ENCODE results near the gene ZNF547. TPM values are rescaled to one million over a fixed set of nuclear protein-coding genes. Genes with fewer than 3 reads are reported as not detected.

Gene ZNF547
- total and polyA plus RNA-seq, 2 of the 8 experiments (the other 6 are each of a cell fraction or from before 2014, with no cell fraction given): 1.1 to 2.1 TPM

DNA sequence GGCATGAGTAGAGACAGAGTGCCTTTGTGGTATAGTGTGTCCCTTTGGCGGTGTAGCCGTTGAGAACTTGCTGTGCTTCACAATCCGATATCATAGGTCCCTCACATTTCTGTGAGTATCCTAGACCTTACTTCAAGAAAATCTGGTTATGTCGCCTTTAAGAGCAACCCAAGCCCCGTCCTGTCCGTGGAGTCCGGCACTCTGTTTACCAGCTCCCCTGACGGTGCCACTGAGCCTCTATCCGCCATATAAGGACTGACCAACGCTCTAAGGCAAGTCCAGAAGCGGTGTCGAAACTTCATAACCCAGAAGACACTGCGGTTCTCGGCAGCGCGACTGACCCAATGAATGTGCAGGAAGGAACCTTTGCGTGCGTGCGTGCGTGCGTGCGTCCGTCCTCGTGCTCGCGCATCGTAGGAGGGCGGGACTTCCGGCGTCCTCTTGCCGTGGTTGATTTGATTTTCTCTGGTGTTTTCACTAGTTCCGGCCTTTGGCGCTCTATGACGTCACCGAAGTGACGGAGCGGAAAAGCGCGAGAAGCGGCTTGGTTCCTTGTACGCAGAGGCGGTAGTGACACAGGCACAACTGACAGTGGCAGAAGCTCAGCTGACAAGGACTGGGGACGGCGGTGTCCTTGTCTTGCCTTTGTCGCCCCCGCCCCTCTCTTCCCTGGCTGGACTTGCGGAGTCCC, at the start of gene ZNF547, which contains the start of gene TRAPPC2B (continued):
- peak; percentile 88 to 98 for TF ChIP-seq SIN3A (conservative IDR thresholded peaks at IDR 0.05 in 1 of 2, IDR thresholded peaks at IDR 0.05 in 1 of 2; ENCODE audit: low read depth in 1 of 2, low read length in 2 of 2)
- no peak for TF ChIP-seq BACH1 (IDR thresholded peaks at IDR 0.05; ENCODE audit: low read length)
- no peak for TF ChIP-seq BCL11A (IDR thresholded peaks at IDR 0.05; ENCODE audit: low read depth in 2 of 2, low read length in 2 of 2)
- TF ChIP-seq ATF3 (IDR thresholded peaks at IDR 0.05; ENCODE audit: insufficient read depth, low read depth, low read length): 0 out of 2 replicates have a peak, but pooled peaks have one; percentile 15
- TF ChIP-seq JUND (IDR thresholded peaks at IDR 0.05; ENCODE audit: low read length): peak; percentile 97
- no peak for TF ChIP-seq TCF12 (IDR thresholded peaks at IDR 0.05; ENCODE audit: low read depth, low read length)
- no peak for TF ChIP-seq EZH2 (IDR thresholded peaks at IDR 0.05; ENCODE audit: low read depth, low read length, severe bottlenecking)
- peak; percentile 91 for TF ChIP-seq TBP (IDR thresholded peaks at IDR 0.05; ENCODE audit: low read depth, low read length)
- peak; percentile 47 for TF ChIP-seq SIX5 (IDR thresholded peaks at IDR 0.05; ENCODE audit: low read depth, low read length)
- TF ChIP-seq HDAC6 (IDR thresholded peaks at IDR 0.05; ENCODE audit: low read depth, low read length): no peak
- TF ChIP-seq PHF8 (conservative IDR thresholded peaks at IDR 0.05; ENCODE audit: low read depth, low read length): peak; percentile 59
- no peak for TF ChIP-seq POU5F1 (IDR thresholded peaks at IDR 0.05; ENCODE audit: low read depth, low read length)
- TF ChIP-seq RNF2 (IDR thresholded peaks at IDR 0.05; ENCODE audit: borderline replicate concordance, low read depth, low read length, missing control alignments, poor library complexity, severe bottlenecking): no peak
- peak; percentile 58; the same call in 1 of the 2 replicates for TF ChIP-seq BRCA1 (IDR thresholded peaks at IDR 0.05; ENCODE audit: low read depth, low read length)
- TF ChIP-seq SIRT6 (IDR thresholded peaks at IDR 0.05; ENCODE audit: low read length): no peak
- TF ChIP-seq POLR2A (IDR thresholded peaks at IDR 0.05; ENCODE audit: control extremely low read depth in 1 of 2, low read depth in 2 of 2, low read length in 2 of 2): peak; percentile 80 to 90
- TF ChIP-seq GTF2F1 (IDR thresholded peaks at IDR 0.05; ENCODE audit: borderline replicate concordance, low read depth, low read length): peak; percentile 75; the same call in 1 of the 2 replicates
- no peak; the same call in 1 of the 2 replicates for TF ChIP-seq ATF2 (IDR thresholded peaks at IDR 0.05; ENCODE audit: low read length)
- peak; percentile 92 for TF ChIP-seq GABPA (IDR thresholded peaks at IDR 0.05; ENCODE audit: borderline replicate concordance, insufficient read depth, low read length)
- TF ChIP-seq CEBPB (IDR thresholded peaks at IDR 0.05; ENCODE audit: low read depth, low read length): peak; percentile 70
- TF ChIP-seq, protein P1, sequence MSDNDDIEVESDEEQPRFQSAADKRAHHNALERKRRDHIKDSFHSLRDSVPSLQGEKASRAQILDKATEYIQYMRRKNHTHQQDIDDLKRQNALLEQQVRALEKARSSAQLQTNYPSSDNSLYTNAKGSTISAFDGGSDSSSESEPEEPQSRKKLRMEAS (IDR thresholded peaks at IDR 0.05): peak; percentile 73

Data from H1 (cell line).